Activated T-helper 9 cell treated with anti-CD3 and anti-CD28 coated beads, Interleukin-2, amount 50 U/mL, for 16 hours (primary cell): ENCODE measurements around the gene CDH15.
"Not testable (repeated sequence)": the region's sequence is repeated elsewhere in the genome, so short reads cannot be mapped to it uniquely, and the experiment has no call there.

Experiments used
- DNase-seq: peaks from one replicate; pipeline ENCODE4 v3.0.0-alpha.2; 2020; ENCODE audit warnings: low read depth

The CDH15 gene

DNA sequence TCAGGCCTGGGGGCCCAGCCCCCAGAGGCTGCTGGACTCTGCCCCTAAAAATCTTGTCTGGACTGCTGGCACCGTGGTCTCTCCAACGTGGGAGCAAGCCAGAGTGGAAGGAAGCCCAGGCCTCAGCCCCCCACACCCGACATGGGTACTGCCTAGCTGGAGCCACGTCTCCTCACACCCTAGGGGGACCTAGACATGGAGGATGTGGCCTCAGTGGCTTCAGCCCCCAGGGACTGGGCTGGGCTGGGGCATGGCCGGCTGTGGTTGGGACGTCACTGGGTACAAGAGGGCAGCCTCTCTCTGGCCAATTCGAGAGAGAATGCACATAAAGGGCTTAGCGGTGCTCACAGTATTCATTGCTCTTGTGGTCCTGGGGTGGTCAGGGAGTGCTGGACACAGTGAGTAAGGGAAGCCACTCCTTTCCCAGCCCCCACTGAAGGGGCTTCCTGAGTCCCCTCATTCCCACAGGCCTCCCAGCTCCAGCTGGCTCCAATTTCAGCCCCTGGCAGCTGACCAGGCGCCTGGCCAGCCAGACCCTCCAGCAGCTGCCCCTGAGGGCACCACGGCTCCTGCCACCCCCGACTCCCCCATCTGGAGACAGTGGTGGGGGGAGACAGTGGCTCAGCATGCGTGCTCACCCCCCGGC is 1.1 kb downstream of the CDH15 start:
- DNase-seq = no peak

GRCh38 chr16:89173174-89173921 is 1.8 kb downstream of the CDH15 start:
- DNase-seq = no peak

DNA sequence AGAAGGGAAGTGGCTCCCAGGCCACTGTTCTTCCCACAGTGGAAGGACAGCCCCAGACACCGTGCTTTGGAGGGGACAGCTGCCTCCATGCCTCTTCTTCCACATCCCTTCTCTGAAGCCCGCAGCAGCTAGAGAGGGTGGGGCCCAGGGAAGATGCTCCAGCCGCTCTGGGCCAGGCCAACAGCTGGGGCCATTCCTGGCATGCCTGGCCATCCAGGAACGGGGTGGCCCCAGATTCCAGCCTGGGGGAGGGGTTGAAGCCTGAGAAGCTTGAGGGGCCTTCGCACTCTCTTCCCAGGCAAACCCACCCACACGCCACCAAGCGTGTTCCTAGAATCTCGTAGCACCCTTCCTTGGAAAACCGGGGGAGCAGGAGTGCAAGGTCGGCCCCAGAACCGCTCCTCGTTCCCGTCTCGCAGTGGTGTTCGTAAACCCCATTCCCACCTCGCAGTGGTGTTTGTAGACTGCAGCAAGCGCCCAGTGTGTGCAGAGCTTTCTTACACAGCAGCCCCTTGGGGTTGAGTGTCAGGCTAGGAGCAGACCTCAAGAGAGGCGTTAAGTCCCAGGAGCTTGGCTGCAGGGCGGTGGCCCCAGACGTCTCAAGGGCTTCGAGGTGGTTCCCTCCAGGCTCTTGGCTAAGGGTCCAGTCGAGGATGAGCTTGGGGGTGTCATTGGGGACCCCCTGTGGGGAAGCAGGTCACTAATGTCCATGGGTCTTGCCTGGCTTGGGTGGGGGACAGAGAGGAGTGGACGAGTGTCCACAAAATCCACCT is 2.7 kb downstream of the CDH15 start:
- DNase-seq = no peak

DNA sequence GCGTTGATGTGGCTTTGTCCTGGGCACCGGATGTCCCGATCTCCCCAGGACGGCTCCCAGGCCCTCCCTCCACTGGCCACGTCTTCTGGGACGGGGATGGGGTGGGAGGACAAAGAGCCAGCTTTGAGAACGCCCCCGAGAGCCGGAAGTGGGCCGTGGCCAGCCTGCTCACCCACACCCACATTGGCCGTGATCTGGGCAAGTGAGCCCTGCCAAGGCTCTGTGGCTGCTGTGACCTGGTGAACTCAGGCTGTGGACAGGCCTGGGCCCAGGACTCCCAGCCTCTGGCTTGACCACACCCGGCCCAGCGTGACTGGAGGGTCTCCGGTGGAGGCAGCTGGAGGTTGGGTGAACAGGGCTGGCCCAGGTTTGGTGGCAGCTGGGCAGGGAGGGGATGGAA is 3.3 kb downstream of the CDH15 start:
- no peak for DNase-seq

DNA sequence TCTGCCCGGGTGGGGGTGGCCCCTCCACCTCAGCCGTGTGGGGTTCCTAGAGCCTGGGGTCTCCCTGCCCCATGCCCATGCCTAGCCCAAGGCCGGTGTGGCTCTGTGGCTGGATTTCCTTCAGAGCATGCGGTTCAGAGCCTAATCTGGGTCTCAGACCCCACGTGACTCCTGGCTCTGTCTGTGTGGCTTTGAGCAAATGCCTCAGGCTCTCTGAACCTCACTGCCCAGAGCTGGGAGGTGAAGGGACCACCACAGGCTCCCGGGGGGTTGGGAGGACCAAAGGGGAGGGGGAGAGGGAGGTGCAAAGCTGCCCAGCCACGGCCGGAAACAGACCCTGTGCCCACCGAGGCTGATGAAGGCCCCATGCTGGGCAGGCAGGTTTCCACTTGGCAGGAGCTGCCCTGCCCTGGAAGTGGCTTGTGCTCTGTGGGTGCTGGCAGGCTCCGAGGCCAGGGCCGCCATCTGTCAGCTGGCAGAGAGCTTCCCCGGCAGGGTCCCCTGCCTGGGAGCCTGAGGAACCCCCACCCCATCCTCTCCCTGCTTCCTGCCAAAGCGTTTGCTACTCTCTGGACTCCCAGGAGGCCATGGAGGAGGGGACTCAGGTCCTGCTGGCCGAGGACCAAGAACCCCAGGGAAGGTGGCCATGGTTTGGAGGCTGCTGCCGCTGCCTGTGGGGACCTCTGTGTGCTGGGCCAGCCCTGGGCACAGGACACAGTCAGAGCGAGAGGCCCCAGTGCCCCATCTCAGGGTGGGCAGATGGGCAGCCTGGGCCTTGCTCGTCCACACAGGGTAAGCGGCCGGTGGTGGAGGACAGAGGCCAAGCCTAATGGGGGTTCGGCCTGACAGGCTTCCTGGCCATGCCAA is 4.0 kb downstream of the CDH15 start:
- no peak for DNase-seq

GRCh38 chr16:89176147-89176690 is 4.7 kb downstream of the CDH15 start:
- no peak for DNase-seq

DNA sequence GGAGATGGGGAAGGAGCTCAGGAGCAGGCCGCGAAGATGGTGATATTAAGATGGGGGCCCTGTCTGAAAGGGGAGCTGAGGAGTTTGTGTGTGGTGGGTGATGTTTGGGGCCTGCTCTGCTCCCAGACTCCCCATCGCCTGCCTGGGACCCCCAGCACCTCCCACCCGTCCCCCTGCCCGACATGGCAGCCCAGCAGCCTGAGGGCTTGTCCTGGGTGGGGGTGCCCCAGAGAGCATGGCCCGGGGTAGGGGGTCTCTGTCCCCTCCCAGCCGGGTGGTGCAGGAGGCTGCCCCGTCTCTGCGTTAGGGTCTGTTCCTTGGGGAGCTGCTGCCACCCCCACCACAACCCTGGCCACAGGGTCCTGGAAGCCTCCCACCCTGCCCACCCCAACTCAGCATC is 5.2 kb downstream of the CDH15 start:
- DNase-seq = no peak

DNA sequence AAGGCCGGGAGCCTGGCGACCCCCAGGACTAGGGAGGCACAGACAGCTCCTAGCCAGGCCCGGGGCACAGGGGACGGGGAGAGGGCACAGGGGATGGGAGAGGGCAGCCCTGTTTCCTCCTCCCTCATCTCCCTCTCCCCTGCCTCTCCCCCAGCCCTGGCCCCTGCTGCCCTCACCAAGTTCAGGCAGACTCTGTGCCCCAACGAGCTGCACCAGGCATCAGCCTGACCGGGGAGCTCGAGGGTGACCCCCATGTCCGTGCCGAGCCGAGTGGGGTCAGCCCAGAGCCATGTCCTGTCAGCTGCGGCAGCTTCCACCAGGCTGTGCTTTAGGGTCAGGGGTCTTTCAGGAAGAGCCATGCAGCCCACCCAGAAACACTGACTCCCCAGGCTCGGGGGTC is 6.0 kb downstream of the CDH15 start:
- no peak for DNase-seq

DNA sequence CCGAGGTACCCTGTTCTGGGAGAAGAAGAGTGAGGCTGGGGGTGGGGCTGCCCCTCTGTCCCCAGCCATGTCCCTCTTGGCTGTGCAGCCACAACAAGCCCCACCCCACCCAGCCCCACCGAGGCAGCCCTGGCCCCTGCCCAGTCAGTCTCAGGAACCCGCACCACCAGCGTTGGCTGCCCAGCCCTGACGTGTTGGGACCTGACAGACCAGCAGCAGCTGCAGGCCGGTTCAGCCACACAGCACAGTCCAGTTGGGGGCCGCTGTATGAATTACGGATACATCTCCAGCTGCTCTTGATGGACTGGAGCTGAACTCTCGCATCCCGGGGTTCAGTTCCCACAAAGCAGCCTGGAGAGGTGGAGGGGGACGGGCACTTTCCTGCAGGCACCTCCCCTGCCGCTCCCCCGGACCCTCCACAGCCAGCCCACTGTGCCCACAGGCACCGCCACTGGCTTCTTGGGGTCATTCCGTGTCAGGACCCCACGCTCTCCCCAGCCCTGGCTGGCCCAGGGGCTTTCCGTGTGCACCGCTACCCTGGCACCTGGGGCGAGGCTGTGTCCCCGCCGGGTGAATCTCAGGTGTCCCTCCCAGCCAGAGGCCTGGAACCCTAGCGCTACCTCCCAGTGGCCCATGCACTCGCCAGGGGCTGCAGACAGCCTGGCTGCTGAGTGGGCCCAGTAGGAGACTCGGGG is 7.1 kb downstream of the CDH15 start:
- no peak for DNase-seq

GRCh38 chr16:89179148-89179484 is 7.6 kb downstream of the CDH15 start:
- DNase-seq = no peak

DNA sequence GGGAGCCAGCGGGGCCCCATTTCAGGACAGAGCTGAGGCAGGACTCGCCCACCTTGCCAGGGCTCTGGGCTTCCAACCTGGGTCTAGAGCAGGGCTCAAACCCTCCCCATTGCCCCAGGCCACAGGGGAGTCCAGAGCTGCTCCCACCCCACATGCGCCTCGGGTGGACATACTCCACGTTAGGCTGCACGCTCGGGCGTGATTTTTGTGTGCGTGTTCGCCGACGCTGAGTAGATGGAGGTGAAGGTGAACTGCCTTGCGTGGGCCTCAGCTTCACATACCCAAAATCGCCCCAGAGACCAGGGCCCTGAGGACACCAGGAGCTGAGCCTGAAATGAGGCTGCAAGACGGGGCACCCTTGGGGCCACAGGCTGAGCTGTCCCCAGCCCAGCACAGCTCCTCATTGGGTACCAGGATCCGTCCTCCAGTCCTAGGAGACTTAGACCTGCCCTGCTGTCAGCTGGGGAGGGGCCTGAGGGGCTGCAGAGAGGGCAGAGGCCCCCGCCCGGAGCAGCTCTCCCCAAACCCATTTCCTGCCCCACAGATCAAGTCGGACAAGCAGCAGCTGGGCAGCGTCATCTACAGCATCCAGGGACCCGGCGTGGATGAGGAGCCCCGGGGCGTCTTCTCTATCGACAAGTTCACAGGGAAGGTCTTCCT is 8.2 kb downstream of the CDH15 start:
- DNase-seq = no peak

GRCh38 chr16:89183463-89183862 is 11.9 kb downstream of the CDH15 start:
- no peak for DNase-seq

DNA sequence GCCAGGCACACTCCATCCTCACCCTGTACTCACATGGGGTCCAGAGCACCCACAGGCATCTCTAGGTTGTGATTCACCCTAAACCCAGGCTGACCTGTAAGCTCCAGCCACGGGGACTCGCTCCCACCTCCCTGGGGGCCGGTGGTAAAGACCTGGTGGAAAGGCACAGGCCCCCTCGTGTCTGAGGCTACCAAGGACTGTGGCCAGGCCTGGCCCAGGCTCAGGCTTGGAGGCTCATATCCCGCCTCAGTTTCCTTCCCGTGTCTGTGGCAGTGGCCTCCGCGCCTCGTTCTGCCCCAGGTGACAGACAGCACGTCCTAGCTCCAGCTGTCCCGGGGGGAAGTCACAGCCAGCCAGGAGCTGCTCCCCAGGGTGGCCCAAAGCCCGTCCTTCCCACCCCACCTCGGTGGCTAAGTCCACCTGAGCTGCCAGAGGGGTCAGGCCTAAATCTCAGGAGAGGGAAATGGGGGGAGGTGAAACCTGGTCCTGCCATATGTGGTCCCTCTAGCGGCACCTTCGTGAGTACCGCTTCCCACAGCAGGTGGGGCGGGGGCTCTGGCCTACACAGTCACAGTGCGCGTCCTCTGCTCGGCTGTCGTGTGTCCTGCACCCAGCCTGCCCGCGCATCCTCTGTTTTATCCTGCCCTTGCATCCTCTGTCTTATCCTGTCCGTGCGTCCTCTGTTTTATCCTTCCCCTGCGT is 12.6 kb downstream of the CDH15 start:
- DNase-seq = no peak

- no peak for DNase-seq
These were observed 13.1 kb downstream of the CDH15 start for GRCh38 chr16:89184677-89184932.

GRCh38 chr16:89184933-89185794 is 13.6 kb downstream of the CDH15 start:
- DNase-seq = no peak

DNA sequence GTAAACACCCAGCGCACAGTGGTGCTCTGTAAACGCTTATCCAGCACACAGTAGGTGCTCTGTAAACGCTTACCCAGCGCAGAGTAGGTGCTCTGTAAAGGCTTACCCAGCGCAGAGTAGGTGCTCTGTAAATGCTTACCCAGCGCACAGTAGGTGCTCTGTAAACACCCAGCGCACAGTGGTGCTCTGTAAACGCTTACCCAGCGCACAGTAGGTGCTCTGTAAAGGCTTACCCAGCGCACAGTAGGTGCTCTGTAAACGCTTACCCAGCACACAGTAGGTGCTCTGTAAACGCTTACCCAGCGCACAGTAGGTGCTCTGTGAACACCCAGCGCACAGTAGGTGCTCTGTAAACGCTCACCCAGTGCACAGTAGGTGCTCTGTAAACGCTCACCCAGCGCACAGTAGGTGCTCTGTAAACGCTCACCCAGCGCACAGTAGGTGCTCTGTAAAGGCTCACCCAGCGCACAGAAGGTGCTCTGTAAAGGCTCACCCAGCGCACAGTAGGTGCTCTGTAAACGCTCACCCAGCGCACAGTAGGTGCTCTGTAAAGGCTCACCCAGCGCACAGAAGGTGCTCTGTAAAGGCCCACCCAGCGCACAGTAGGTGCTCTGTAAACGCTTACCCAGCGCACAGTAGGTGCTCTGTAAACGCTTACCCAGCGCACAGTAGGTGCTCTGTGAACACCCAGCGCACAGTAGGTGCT is 14.5 kb downstream of the CDH15 start:
- not testable (repeated sequence) for DNase-seq

- DNase-seq = not testable (repeated sequence)
These were observed 15.1 kb downstream of the CDH15 start for GRCh38 chr16:89186593-89187031.

GRCh38 chr16:89187032-89187769 is 15.7 kb downstream of the CDH15 start:
- no peak for DNase-seq
